Measurements from ENCODE around the gene OR4K17. TPM values are rescaled to one million over a fixed set of nuclear protein-coding genes. Genes with fewer than 3 reads are reported as not detected.

OR4K17 gene
- not detected in 2 replicates for total RNA-seq (2014; rRNA removed; shearing (Covaris generic))

GRCh38 chr14:20110438-20110837 lies at the start of gene OR4K17:
TSS of gene OR4K17 (plus strand) at chr14:20110739. CDS start at chr14:20117500, 6,761 bp downstream.

GRCh38 chr14:20138520-20138919 lies 28.0 kb downstream of the OR4K17 start, which contains the start of gene OR4N5:
TSS of gene OR4N5 (plus strand) at chr14:20138820. CDS start at chr14:20143736, 4,916 bp downstream.

Small RNAs within 50 kb of the gene (small RNA-seq; reads per million reads assigned to genes)
- not detected for gene RNA5SP380

Other genes with a start within 250 kb of the OR4K17 start
- not detected in 2 replicates for gene OR4K2, start 235.6 kb upstream of the OR4K17 start, total RNA-seq (2014; rRNA removed; shearing (Covaris generic))
- gene OR4K5, start 190.1 kb upstream of the OR4K17 start, total RNA-seq (2014; rRNA removed; shearing (Covaris generic)), result not detected in 2 replicates
- gene OR4K1, start 179.8 kb upstream of the OR4K17 start, total RNA-seq (2014; rRNA removed; shearing (Covaris generic)), result not detected in 2 replicates
- not detected in 2 replicates for gene OR4K15, start 135.1 kb upstream of the OR4K17 start, total RNA-seq (2014; rRNA removed; shearing (Covaris generic))
- gene OR4Q2, start 108.6 kb upstream of the OR4K17 start, total RNA-seq (2014; rRNA removed; shearing (Covaris generic)), result not detected in 2 replicates
- gene OR4K14, start 91.4 kb upstream of the OR4K17 start, total RNA-seq (2014; rRNA removed; shearing (Covaris generic)), result not detected in 2 replicates
- gene OR4K13, start 74.7 kb upstream of the OR4K17 start, total RNA-seq (2014; rRNA removed; shearing (Covaris generic)), result not detected in 2 replicates
- not detected in 2 replicates for gene OR4L1, start 50.7 kb upstream of the OR4K17 start, total RNA-seq (2014; rRNA removed; shearing (Covaris generic))
- not detected in 2 replicates for gene OR4N5, start 28.1 kb downstream of the OR4K17 start, total RNA-seq (2014; rRNA removed; shearing (Covaris generic))
- not detected in 2 replicates for gene OR11G2, start 80.2 kb downstream of the OR4K17 start, total RNA-seq (2014; rRNA removed; shearing (Covaris generic))
- gene OR11H6, start 113.0 kb downstream of the OR4K17 start, total RNA-seq (2014; rRNA removed; shearing (Covaris generic)), result not detected in 2 replicates
- gene OR11H7, start 118.2 kb downstream of the OR4K17 start, total RNA-seq (2014; rRNA removed; shearing (Covaris generic)), result not detected in 2 replicates
- gene OR11H4, start 128.5 kb downstream of the OR4K17 start, total RNA-seq (2014; rRNA removed; shearing (Covaris generic)), result not detected in 2 replicates
- 12.7 and 17.9 TPM in 2 replicates for gene TTC5, start 195.2 kb downstream of the OR4K17 start, total RNA-seq (2014; rRNA removed; shearing (Covaris generic))
- 54.5 and 54.8 TPM in 2 replicates for gene CCNB1IP1, start 222.5 kb downstream of the OR4K17 start, total RNA-seq (2014; rRNA removed; shearing (Covaris generic))
- 19.1 and 23.5 TPM in 2 replicates for gene PARP2, start 232.9 kb downstream of the OR4K17 start, total RNA-seq (2014; rRNA removed; shearing (Covaris generic))

Measured in A375 (cell line).